HEK293T (cell line): Measurements from ENCODE around the gene FABP6.

Source experiments
- CTCF ChIA-PET: fragments of 350-600 bp; formaldehyde crosslinking; extraction: SDS; loops from one replicate; lab custom pipeline; 2021; ENCODE audit warnings: antibody characterized with exemption, inconsistent platforms; lab: Yijun Ruan, JAX
- POLR2A ChIA-PET: fragments of 350-600 bp; formaldehyde crosslinking; extraction: SDS; loops from one replicate; lab custom pipeline; 2020; ENCODE audit warnings: antibody characterized with exemption, inconsistent platforms; lab: Yijun Ruan, JAX
- DNase-seq: peaks from one replicate; pipeline ENCODE4 v3.0.0; 2012; ENCODE audit warnings: mixed read lengths; ENCODE audit errors: extremely low spot score
- ARNT ChIP-seq: fragments of 450-650 bp; IDR thresholded peaks from 2 replicates; pipeline ENCODE4 v1.6.1; 2017; ENCODE audit warnings: mild to moderate bottlenecking
- BHLHE40 ChIP-seq: fragments of 450-650 bp; IDR thresholded peaks from 2 replicates; pipeline ENCODE4 v1.6.1; 2016; ENCODE audit warnings: mild to moderate bottlenecking, moderate library complexity, borderline replicate concordance
- CTBP1 ChIP-seq: fragments of 450-650 bp; IDR thresholded peaks from 2 replicates; pipeline ENCODE4 v1.6.1; 2016; ENCODE audit warnings: borderline replicate concordance
- ELF4 ChIP-seq: fragments of 450-650 bp; IDR thresholded peaks from 2 replicates; pipeline ENCODE4 v1.6.1; 2017; ENCODE audit warnings: antibody characterized with exemption
- FOXA1 ChIP-seq: fragments of 450-650 bp; IDR thresholded peaks from 2 replicates; pipeline ENCODE4 v1.6.1; 2016; ENCODE audit warnings: mild to moderate bottlenecking
- FOXK2 ChIP-seq: fragments of 450-650 bp; IDR thresholded peaks from 2 replicates; pipeline ENCODE4 v1.6.1; 2016; ENCODE audit warnings: mild to moderate bottlenecking
- FOXM1 ChIP-seq: fragments of 450-650 bp; IDR thresholded peaks from 2 replicates; pipeline ENCODE4 v1.6.1; 2017; ENCODE audit warnings: mild to moderate bottlenecking, borderline replicate concordance
- HDGF ChIP-seq: fragments of 450-650 bp; IDR thresholded peaks from 2 replicates; pipeline ENCODE4 v1.6.1; 2017; ENCODE audit warnings: antibody characterized with exemption, borderline replicate concordance
- L3MBTL2 ChIP-seq: fragments of 450-650 bp; conservative IDR thresholded peaks from 2 replicates; pipeline ENCODE4 v1.6.1; 2016; ENCODE audit warnings: mild to moderate bottlenecking
- LEF1 ChIP-seq: fragments of 450-650 bp; IDR thresholded peaks from 2 replicates; pipeline ENCODE4 v1.6.1; 2017; ENCODE audit warnings: mild to moderate bottlenecking, borderline replicate concordance
- NFRKB ChIP-seq: fragments of 450-650 bp; IDR thresholded peaks from 2 replicates; pipeline ENCODE4 v1.6.1; 2016; ENCODE audit warnings: mild to moderate bottlenecking, moderate library complexity
- PKNOX1 ChIP-seq: fragments of 450-650 bp; IDR thresholded peaks from 2 replicates; pipeline ENCODE4 v1.6.1; 2016
- SP1 ChIP-seq: fragments of 450-650 bp; IDR thresholded peaks from 2 replicates; pipeline ENCODE4 v1.6.1; 2017
- SUZ12 ChIP-seq: fragments of 450-650 bp; IDR thresholded peaks from 2 replicates; pipeline ENCODE4 v1.6.1; 2016; ENCODE audit warnings: mild to moderate bottlenecking
- TARDBP ChIP-seq: fragments of 450-650 bp; IDR thresholded peaks from 2 replicates; pipeline ENCODE4 v1.6.1; 2016
- ZNF384 ChIP-seq: fragments of 450-650 bp; IDR thresholded peaks from 2 replicates; pipeline ENCODE4 v1.6.1; 2016

The FABP6 gene

GRCh38 chr5:160280384-160281095 is 51.2 kb downstream of the FABP6 start:
- TF ChIP-seq L3MBTL2 (no peak), FOXK2 (no peak), HDGF (no peak), SP1 (no peak), FOXM1 (no peak), NFRKB (no peak), ZNF384 (no peak), SUZ12 (no peak), ARNT (no peak), PKNOX1 (no peak), FOXA1 (no peak), BHLHE40 (no peak), LEF1 (no peak), ELF4 (no peak), TARDBP (no peak), CTBP1 (no peak)
- DNase-seq = no peak
- ChIA-PET CTCF (no interaction called here), POLR2A (no interaction called here)

GRCh38 chr5:160281275-160281674 is 52.0 kb downstream of the FABP6 start:
- ChIA-PET CTCF (no interaction called here), POLR2A (no interaction called here)
- no peak for TF ChIP-seq LEF1
- no peak for TF ChIP-seq PKNOX1
- TF ChIP-seq TARDBP = no peak
- TF ChIP-seq HDGF = no peak
- TF ChIP-seq NFRKB = no peak
- TF ChIP-seq SP1 = no peak
- TF ChIP-seq ZNF384 = no peak
- no peak for TF ChIP-seq FOXK2
- no peak for TF ChIP-seq FOXA1
- DNase-seq = no peak

GRCh38 chr5:160284291-160284873 is 55.1 kb downstream of the FABP6 start:
- TF ChIP-seq HDGF (no peak), FOXA1 (no peak), PKNOX1 (no peak), CTBP1 (no peak), NFRKB (no peak), ARNT (no peak), ZNF384 (no peak), SUZ12 (no peak), FOXK2 (no peak), LEF1 (no peak), L3MBTL2 (no peak), ELF4 (no peak), BHLHE40 (no peak), TARDBP (no peak), SP1 (no peak)
- no peak for DNase-seq
- POLR2A ChIA-PET = no interaction called here
- CTCF ChIA-PET = no interaction called here

- no peak for DNase-seq
- POLR2A ChIA-PET = no interaction called here
- no peak for TF ChIP-seq L3MBTL2
- TF ChIP-seq ARNT = no peak
- no peak for TF ChIP-seq CTBP1
- CTCF ChIA-PET = no interaction called here
These were observed 56.0 kb downstream of the FABP6 start for GRCh38 chr5:160285316-160285715.

GRCh38 chr5:160286947-160287346 is 57.6 kb downstream of the FABP6 start:
- TF ChIP-seq ZNF384 (no peak), ELF4 (no peak)
- DNase-seq = no peak
- ChIA-PET POLR2A (no interaction called here), CTCF (interaction anchor here (1.1 kb wide), 1 partner anchor 58 kb away, joined by 3 read pairs; no protein-coding TSS in a partner anchor)

GRCh38 chr5:160287378-160288051 is 58.2 kb downstream of the FABP6 start:
- DNase-seq = no peak
- ChIA-PET POLR2A (interaction anchor here (1.3 kb wide), 1 partner anchor 16 kb away, joined by 3 read pairs; no protein-coding TSS in a partner anchor), CTCF (interaction anchor here (1.1 kb wide), 1 partner anchor 58 kb away, joined by 3 read pairs; no protein-coding TSS in a partner anchor)
- TF ChIP-seq BHLHE40 (no peak), L3MBTL2 (no peak), PKNOX1 (no peak), HDGF (no peak), NFRKB (no peak), ARNT (no peak), TARDBP (no peak), LEF1 (no peak), FOXA1 (no peak), SP1 (no peak), CTBP1 (no peak), FOXK2 (no peak), ELF4 (no peak), SUZ12 (no peak), ZNF384 (no peak), FOXM1 (no peak)
